ENCODE results near the gene NCOA1.

NCOA1 gene

DNA sequence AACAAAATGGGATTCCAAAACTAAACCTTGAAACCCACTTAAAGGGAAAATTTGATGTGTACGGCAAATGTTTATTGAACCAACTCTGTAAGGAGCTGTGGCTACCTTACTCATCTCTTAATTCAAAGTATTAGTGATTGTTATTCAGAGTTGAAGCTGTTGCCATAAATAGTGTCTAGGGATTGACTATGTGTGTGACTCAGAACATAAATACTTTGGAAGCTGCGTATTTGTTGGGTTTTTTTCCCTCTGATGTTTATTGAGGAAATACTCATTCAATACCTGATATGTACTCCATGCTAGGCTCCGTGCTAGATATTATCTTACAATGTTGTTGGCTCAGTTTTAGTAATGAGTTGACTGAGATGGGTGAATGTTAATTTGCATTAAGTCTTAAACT lies 211.7 kb downstream of the NCOA1 start:
- no peak for DNase-seq (ENCODE audit: low read depth)

DNA sequence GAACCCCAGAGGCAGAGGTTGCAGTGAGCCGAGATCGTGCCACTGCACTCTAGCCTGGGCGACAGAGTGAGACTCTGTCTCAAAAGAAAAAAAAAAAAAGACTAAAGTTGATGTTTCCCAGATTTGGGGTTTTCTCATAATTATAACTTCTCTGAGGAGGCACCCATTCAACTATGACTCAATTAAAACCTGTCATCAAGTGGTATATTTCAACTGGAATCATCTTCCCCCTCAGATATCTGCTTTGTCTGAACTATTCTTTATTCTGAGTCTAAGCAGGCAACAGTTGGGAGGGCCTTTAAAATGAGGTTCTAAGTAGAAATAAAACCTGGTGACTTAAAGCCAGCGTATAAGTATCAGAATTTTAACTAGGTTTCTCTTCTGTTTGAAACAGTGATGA lies 213.6 kb downstream of the NCOA1 start:
- DNase-seq (ENCODE audit: low read depth) = no peak

GRCh38 chr2:24707143-24707542 lies 216.1 kb downstream of the NCOA1 start:
- DNase-seq (ENCODE audit: low read depth) = no peak

DNA sequence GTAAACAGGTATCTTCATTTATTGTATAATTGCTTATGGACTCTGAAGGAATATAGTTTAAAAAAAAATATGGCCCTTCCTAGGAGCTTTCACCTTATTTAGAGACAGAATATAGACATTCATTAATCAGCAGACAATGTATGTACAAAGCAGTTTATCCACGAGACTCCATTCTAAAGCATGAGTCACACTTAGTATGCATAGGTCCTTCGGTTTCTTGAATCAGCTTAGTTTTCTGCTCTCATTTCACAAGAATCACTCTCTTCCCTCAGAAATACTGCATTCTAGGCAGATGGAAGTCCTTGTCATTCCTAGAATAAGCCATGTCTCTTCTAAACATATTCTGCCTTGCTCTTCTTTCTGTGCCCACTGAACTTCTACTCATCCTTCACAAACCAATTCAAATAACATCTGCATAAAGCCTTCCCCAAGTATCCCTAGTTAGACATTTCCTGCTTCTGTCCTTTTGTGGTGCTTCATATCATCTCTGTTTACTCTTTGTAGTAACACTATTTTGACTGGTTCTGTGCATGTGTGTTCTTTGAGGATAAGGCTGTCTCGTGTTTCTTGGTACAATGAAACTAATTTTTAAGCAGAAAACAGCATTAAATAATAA lies 217.6 kb downstream of the NCOA1 start:
- DNase-seq (ENCODE audit: low read depth) = no peak

DNA sequence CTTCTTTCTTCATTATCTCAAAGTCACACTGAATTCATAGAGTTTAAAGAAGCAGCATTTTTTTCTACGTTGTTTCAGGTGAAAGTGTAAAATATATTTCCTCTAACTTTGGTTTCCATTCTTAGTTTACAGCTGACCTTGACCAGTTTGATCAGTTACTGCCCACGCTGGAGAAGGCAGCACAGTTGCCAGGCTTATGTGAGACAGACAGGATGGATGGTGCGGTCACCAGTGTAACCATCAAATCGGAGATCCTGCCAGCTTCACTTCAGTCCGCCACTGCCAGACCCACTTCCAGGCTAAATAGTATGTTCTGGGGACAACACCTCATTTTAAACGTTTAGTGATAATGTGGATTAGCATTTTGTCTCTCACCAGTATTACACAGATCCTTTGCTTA lies 219.8 kb downstream of the NCOA1 start:
- DNase-seq (ENCODE audit: low read depth) = no peak

DNA sequence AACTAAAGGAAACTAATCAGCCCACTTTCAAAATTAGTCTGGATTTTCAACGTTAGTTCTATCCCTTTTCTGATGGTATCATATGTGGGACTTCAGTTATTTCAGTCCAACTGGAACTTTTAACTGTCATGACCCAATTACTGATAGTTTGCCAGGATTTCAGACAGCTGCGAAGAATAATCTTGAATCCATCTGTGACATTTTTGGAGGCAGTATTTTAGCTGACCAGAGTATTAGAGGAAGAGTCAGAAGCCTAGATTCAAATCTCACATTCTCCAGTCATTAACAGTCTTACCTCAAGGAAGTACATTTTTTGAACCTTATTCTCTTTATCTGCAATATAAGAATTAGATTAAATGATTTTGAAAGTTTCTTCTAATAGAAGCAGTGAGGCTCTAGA lies 220.8 kb downstream of the NCOA1 start:
- no peak for DNase-seq (ENCODE audit: low read depth)

GRCh38 chr2:24712296-24712695 lies 221.2 kb downstream of the NCOA1 start:
- no peak for DNase-seq (ENCODE audit: low read depth)

DNA sequence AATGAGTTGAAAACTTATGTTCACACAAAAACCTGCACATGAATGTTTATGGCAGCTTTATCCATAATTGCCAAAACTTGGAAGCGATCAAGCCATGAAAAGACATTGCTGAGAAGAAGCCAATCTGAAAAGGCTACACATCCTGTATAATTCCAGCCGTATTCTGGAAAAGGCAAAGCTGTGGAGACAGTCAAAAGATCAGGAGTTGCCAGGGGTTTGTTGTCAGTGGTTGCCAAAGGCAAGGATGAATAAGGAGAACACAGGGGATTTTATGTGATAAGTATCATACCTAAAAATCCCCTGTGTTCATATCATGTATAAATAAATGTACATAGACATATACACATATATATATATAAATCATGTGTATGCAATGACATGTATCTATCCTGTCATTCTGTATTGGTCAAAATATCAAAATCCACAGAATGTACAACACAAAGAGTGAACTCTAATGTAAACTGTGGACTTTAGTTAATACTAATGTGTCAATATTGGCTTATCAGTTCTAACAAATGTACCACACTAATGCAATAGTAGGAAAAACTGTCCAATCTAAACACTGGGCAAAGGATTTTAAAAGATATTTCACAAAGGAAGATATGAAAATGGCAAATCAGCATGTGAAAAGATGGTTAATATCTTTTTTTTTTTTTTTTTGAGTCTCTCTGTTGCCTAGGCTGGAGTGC lies 226.4 kb downstream of the NCOA1 start:
- no peak for DNase-seq (ENCODE audit: low read depth)

- no peak for DNase-seq (ENCODE audit: low read depth)
Measured at GRCh38 chr2:24720310-24720709, 229.3 kb downstream of the NCOA1 start.

DNA sequence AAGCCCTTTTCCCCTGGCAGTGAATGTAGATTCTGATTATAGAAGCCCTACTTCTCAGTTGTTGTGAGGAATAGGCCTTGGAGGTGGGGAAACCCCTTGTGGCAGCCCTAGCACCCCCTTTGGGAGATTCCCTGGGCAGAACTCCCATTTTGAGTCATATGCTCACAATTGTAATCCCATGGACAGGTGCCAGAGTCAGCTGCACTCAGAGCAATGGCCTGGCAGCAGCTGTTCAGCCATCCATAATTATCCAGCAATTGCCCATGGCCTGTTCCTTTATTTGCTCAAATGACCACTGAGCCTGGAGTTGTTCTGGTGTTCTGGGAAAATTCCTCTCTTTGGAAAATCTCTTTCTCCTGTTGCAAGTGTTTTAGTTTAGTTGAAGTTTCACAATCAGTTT lies 230.4 kb downstream of the NCOA1 start:
- DNase-seq (ENCODE audit: low read depth) = no peak

- no peak for DNase-seq (ENCODE audit: low read depth)
Measured at GRCh38 chr2:24722141-24722790, 231.2 kb downstream of the NCOA1 start.

DNA sequence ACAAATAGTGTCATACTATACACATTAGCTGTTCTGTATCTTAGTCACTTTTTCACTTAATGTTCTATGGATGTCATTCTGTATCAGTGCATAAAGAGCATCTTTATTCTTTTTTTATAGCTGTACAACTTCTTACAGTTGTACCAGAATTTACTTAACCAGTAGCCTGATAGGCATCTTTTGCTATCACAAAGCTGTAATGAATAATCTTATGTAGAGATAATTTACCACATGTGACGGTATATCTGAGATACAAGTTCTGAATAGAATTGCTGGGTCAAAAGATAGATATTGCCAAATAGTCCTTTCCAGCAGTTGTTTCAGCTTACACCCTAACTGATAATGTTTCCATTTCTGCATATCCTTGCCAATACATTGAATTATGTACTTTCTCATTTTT lies 232.1 kb downstream of the NCOA1 start:
- DNase-seq (ENCODE audit: low read depth) = no peak

DNA sequence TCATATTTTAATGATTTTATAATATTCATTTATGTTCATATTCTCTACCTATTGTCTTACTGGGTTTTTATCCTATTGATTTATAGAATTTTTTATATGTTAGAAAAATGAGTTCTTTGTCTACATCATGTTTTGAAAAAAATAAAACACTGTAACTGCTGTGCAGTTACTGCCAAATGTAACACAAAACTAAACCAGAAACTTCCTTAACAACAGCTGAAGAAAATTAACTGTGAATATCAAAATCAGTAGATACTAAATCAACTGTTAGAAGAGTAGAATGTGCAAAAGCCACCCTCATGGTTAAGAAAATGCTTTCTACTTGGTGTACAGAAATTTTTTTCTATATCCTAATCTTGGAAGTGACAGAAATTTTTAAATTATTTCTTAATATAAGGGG lies 232.6 kb downstream of the NCOA1 start:
- DNase-seq (ENCODE audit: low read depth) = no peak

DNA sequence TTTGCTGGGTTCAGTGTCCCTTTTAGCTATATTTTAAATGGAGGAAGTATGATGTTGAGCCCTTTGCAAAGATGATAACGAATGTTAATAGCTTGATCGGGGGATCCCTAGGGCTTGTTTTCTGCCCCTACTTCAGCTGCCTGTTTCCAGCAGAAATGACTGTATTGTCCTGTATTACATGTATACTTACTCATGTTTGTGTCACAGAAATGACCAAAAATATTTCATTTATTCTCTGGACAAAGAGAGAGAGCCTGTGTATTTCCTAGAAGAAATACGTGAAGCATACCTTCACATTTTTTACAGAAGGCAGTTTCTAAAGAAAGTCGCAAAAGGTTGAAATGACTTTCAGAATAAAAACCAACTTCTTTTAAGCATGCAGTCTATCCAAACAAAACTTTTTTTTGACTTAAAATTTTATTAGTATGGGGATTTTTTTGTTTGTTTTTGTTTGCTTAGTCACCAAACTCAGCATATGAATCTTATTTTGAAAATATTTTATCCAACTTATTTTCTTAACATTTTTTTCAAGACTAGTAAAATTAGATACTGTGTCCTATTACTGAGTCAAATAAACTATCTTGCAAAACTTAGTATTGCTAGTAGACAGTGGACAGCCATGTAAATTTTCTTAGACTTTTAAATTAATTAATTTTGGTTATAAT lies 233.2 kb downstream of the NCOA1 start:
- DNase-seq (ENCODE audit: low read depth) = no peak

DNA sequence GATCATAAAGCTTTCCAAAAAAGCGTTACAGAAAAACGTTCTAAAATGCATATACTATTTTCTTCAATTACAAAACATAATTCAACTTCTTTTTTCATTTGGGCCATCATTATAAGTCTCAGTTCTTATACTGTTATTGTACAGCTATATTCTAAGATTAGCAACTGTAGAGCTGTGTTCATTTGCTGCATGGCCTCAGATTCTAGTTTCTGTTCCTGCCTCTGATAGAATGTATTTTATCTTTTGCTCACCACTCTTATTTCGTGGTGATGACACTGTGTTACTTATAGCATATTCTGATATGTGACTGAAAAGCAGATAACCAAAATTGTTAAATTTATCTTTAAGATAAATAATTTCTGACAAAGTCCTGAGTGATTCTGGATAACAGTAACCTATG lies 234.9 kb downstream of the NCOA1 start:
- no peak for DNase-seq (ENCODE audit: low read depth)

- DNase-seq (ENCODE audit: low read depth) = no peak
Measured at GRCh38 chr2:24730481-24730880, 239.4 kb downstream of the NCOA1 start.

GRCh38 chr2:24731040-24731439 lies 240.0 kb downstream of the NCOA1 start:
- DNase-seq (ENCODE audit: low read depth) = no peak

DNA sequence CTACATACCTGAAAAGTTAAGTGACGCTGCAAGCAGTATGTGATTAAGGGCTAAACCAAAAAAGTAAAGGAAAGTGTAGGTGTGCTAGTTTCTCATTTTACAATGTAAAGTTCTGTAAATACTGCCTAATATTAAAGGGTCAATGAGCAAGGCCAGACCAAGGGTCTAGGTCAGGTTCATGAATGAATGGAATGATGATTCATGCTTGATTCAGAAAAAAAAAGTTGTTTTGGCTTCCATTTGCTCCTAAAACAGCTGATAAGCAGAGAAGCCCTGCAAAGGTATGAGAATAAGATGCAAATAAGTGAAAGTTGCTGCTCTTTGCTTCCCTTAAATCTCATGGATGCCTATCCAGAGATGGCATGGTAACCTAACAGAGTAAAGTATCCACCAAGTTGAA lies 240.9 kb downstream of the NCOA1 start:
- no peak for DNase-seq (ENCODE audit: low read depth)

DNA sequence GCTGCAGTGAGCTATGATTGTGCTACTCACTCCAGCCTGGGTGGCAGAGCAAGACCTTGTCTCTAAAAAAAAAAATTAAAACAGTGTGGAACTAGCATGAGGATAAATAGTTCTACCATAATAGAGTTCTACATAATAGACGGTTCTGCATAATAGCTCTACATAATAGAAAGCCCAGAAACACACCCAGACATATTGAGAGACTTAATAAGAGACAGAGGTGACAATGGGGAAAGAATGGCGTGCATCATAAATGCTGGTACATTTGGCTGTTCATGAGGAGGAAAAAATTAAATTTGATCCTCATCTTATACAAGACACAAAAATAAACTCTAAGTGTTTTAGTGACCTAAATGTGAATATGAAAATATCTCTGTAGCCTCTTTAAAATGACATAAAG lies 243.7 kb downstream of the NCOA1 start:
- DNase-seq (ENCODE audit: low read depth) = no peak

DNA sequence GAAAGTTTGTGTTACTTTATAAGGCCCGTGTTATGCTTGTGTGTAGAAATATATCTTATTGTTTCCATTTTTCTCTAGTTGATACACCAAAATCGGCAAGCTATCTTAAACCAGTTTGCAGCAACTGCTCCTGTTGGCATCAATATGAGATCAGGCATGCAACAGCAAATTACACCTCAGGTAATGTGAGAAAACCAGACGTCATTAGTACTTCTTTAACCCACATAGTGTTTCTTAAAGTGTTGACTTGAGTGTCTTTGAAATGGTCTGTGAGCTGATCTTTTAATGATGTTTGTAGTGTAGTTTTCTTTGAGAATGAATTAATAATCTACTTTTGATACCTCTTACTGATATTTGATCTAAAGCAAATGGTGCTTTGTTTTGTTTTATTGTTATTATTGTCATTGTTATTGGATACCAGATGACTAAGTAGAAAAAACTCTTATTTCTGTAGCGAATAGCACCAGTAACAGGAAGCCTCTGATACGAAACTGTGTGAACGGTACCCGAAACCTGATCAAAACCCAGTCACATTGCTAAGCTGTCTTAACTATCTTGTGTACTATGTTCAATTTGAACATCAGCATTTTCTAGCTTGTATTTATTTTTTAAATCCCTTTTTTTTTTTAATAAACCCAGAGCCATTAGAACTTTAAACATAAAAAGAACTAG lies 248.4 kb downstream of the NCOA1 start:
- no peak for DNase-seq (ENCODE audit: low read depth)

GRCh38 chr2:24740142-24740541 lies 249.1 kb downstream of the NCOA1 start:
- no peak for DNase-seq (ENCODE audit: low read depth)

GRCh38 chr2:24742730-24743129 lies 251.7 kb downstream of the NCOA1 start:
- no peak for DNase-seq (ENCODE audit: low read depth)

- DNase-seq (ENCODE audit: low read depth) = no peak
Measured at GRCh38 chr2:24743924-24744323, 252.9 kb downstream of the NCOA1 start.

Measured in activated T-cell treated with anti-CD3 and anti-CD28 coated beads for 24 hours (primary cell).